ENCODE measurements around the gene TOP3B. TPM values are rescaled to one million over a fixed set of nuclear protein-coding genes. Genes with fewer than 3 reads are reported as not detected.

Gene TOP3B
- total and polyA plus RNA-seq, 2 experiments from 2014 or later, result 35.7 to 77.7 TPM

DNA sequence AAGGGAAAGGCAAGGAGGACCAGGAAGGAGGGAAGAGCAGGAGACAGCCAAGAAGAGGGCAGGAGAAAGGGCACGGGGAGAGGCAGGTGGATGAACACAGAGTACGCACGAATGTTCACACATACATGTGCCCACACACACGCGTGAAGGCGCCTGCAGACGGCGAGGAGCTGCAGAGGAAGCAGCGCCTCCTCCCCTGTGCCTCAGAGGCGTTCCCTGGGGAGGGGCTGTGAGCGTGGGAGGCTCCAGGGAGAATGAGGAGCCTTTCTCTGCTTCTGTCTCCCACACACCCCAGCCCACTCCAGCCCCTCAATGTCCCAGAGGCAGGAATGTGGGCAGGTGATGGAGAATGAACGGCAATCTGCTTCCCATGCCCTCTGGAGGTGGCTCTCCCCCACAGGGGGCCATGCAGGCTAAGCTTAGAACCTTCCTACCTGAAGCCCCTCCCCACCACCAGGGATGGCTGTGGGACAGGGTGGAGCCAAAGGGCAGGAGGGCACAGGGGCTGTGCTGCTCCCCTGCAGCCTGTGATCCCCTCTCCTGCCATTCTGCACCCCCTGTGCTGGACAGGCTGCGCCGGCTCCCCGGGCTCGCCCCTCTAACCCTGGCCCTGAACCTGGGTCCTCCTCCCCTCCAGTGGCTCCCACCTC lies 55.3 kb downstream of the TOP3B start:
- H3K27ac Mint-ChIP-seq, result peak overlapping the region; percentile 87
- Histone ChIP-seq H4K20me1 (replicated peaks; ENCODE audit: insufficient read depth) (no peaks in the 10 kb centered on the region), H3K4me1 (ENCODE audit: insufficient read depth) (peaks cover 22% of the 10 kb centered on the region), H3K36me3 (ENCODE audit: insufficient read depth) (no peaks in the 10 kb centered on the region), H3F3A (replicated peaks; ENCODE audit: low read depth) (peaks cover 8% of the 10 kb centered on the region), H2AFZ (no peak overlapping the region), H3K9me2 (ENCODE audit: insufficient read depth) (no peaks in the 10 kb centered on the region), H3K4me3 (no peak overlapping the region), H3K27ac (ENCODE audit: low read depth) (no peak overlapping the region), H3K79me2 (replicated peaks; ENCODE audit: insufficient read depth) (no peaks in the 10 kb centered on the region), H3K27me3 (ENCODE audit: insufficient read depth) (no peaks in the 10 kb centered on the region), H3K4me2 (no peak overlapping the region)
- H3K4me3 Mint-ChIP-seq, result no peak overlapping the region
- DNase-seq (ENCODE audit: low spot score), result peak; percentile 46
- peaks cover 21% of the 10 kb centered on the region for H3K27me3 Mint-ChIP-seq (ENCODE audit: insufficient read depth, low read depth, poor library complexity)
- peak; percentile 67 for ATAC-seq
- H3K9me3 Mint-ChIP-seq, result no peaks in the 10 kb centered on the region
- peaks cover 14% of the 10 kb centered on the region for H3K36me3 Mint-ChIP-seq (ENCODE audit: low read depth)
- peaks cover 45% of the 10 kb centered on the region for H3K4me1 Mint-ChIP-seq
- TF ChIP-seq POLR2AphosphoS5 (IDR thresholded peaks at IDR 0.05; ENCODE audit: low read depth), result no peak

- TF ChIP-seq ZNF331 (CRISPR knock-in tag; IDR thresholded peaks at IDR 0.05; ENCODE audit: low read depth), result no peak
- no peak for TF ChIP-seq CREB1 (CRISPR knock-in tag; IDR thresholded peaks at IDR 0.05; ENCODE audit: low read depth)
- TF ChIP-seq, protein P1, sequence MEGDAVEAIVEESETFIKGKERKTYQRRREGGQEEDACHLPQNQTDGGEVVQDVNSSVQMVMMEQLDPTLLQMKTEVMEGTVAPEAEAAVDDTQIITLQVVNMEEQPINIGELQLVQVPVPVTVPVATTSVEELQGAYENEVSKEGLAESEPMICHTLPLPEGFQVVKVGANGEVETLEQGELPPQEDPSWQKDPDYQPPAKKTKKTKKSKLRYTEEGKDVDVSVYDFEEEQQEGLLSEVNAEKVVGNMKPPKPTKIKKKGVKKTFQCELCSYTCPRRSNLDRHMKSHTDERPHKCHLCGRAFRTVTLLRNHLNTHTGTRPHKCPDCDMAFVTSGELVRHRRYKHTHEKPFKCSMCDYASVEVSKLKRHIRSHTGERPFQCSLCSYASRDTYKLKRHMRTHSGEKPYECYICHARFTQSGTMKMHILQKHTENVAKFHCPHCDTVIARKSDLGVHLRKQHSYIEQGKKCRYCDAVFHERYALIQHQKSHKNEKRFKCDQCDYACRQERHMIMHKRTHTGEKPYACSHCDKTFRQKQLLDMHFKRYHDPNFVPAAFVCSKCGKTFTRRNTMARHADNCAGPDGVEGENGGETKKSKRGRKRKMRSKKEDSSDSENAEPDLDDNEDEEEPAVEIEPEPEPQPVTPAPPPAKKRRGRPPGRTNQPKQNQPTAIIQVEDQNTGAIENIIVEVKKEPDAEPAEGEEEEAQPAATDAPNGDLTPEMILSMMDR (conservative IDR thresholded peaks at IDR 0.05; ENCODE audit: low read depth in 2 of 2), result no peak
- TF ChIP-seq ETS1 (IDR thresholded peaks at IDR 0.05), result no peak
- TF ChIP-seq NANOG (IDR thresholded peaks at IDR 0.05; ENCODE audit: borderline replicate concordance), result no peak
- no peak overlapping the region for H3K27ac ChIP-seq (ENCODE audit: low read depth)
- peaks cover 8% of the 10 kb centered on the region for H3F3A ChIP-seq (replicated peaks; ENCODE audit: low read depth)
- no peak overlapping the region for H3K4me3 ChIP-seq
- H3K79me2 ChIP-seq (replicated peaks; ENCODE audit: insufficient read depth), result no peaks in the 10 kb centered on the region
- no peak overlapping the region for H2AFZ ChIP-seq
- ATAC-seq (no peak; the same call in 2 of the 3 replicates), DNase-seq (ENCODE audit: low spot score) (no peak)
- Mint-ChIP-seq H3K27me3 (ENCODE audit: insufficient read depth, low read depth, poor library complexity) (peaks cover 21% of the 10 kb centered on the region), H3K4me1 (peaks cover 49% of the 10 kb centered on the region), H3K9me3 (no peaks in the 10 kb centered on the region), H3K4me3 (no peak overlapping the region), H3K27ac (peak overlapping the region; percentile 87), H3K36me3 (ENCODE audit: low read depth) (peaks cover 14% of the 10 kb centered on the region)
- H4K20me1 ChIP-seq (replicated peaks; ENCODE audit: insufficient read depth), result no peaks in the 10 kb centered on the region
- no peaks in the 10 kb centered on the region for H3K27me3 ChIP-seq (ENCODE audit: insufficient read depth)
- H3K4me1 ChIP-seq (ENCODE audit: insufficient read depth), result peaks cover 28% of the 10 kb centered on the region
- no peaks in the 10 kb centered on the region for H3K36me3 ChIP-seq (ENCODE audit: insufficient read depth)
- H3K4me2 ChIP-seq, result no peak overlapping the region
- H3K9me2 ChIP-seq (ENCODE audit: insufficient read depth), result no peaks in the 10 kb centered on the region
Measured at GRCh38 chr22:21926728-21927127, 55.9 kb downstream of the TOP3B start.

DNA sequence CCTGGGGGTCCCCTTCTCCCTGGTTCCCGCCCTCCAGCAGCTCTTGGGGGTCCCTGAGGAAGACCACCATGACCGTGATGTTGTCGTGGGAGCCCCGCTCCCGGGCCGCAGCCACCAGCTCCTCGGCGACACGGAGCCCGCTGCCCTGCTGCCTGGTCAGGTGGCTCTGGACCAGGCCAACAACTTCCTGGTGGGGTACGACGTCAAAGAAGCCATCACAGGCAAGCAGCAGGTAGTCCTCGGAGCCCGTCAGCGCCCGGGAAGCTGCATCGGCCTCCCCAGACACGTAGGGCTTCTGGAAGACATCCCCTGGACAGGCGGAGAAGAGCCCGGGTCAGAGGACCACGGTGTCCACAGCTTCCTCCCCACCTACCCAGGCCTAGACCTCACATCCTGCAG lies 59.4 kb downstream of the TOP3B start:
- H3K4me3 ChIP-seq, result no peak overlapping the region
- peaks cover 3% of the 10 kb centered on the region; the same call in 2 of the 3 replicates for H3K36me3 Mint-ChIP-seq (ENCODE audit: low read depth)
- no peak overlapping the region for H2AFZ ChIP-seq
- H3K36me3 ChIP-seq (ENCODE audit: insufficient read depth), result no peaks in the 10 kb centered on the region
- peaks cover 35% of the 10 kb centered on the region for H3K27me3 Mint-ChIP-seq (ENCODE audit: insufficient read depth, low read depth, poor library complexity)
- no peaks in the 10 kb centered on the region for H4K20me1 ChIP-seq (replicated peaks; ENCODE audit: insufficient read depth)
- no peak overlapping the region for H3K27ac Mint-ChIP-seq
- no peaks in the 10 kb centered on the region for H3K9me3 Mint-ChIP-seq
- DNase-seq (ENCODE audit: low spot score) (no peak), ATAC-seq (no peak)
- peaks cover 49% of the 10 kb centered on the region for H3K4me1 ChIP-seq (ENCODE audit: insufficient read depth)
- no peaks in the 10 kb centered on the region for H3K27me3 ChIP-seq (ENCODE audit: insufficient read depth)
- no peaks in the 10 kb centered on the region for H3K79me2 ChIP-seq (replicated peaks; ENCODE audit: insufficient read depth)
- no peak overlapping the region for H3K4me2 ChIP-seq
- H3K4me3 Mint-ChIP-seq, result no peak overlapping the region
- H3F3A ChIP-seq (replicated peaks; ENCODE audit: low read depth), result peaks cover 11% of the 10 kb centered on the region
- no peaks in the 10 kb centered on the region for H3K9me2 ChIP-seq (ENCODE audit: insufficient read depth)
- peaks cover 64% of the 10 kb centered on the region for H3K4me1 Mint-ChIP-seq
- H3K27ac ChIP-seq (ENCODE audit: low read depth), result no peak overlapping the region
- no peak for TF ChIP-seq CREB1 (CRISPR knock-in tag; IDR thresholded peaks at IDR 0.05; ENCODE audit: low read depth)
- no peak for TF ChIP-seq JUNB (IDR thresholded peaks at IDR 0.05; ENCODE audit: unreplicated experiment)

All from GM23338 (cell line).